CD4-positive, alpha-beta memory T cell (primary cell): Measurements from ENCODE around the gene OTOS. TPM values are rescaled to one million over a fixed set of nuclear protein-coding genes. Genes with fewer than 3 reads are reported as not detected.

Source experiments
- CTCF ChIA-PET: fragments of 350-600 bp; sonication (Branson Sonifier 250); formaldehyde crosslinking; loops from one replicate; lab custom pipeline; 2021; ENCODE audit warnings: inconsistent platforms; ENCODE audit not compliant: partially characterized antibody; lab: Charles Lee
- POLR2A ChIA-PET: fragments of 350-600 bp; sonication (Branson Sonifier 250); formaldehyde crosslinking; loops from one replicate; lab custom pipeline; 2021; ENCODE audit not compliant: partially characterized antibody; lab: Charles Lee
- DNase-seq, 5 donors: peaks; one replicate each; pipeline versions ENCODE4 v3.0.0 to v3.0.0-alpha.2; 2020 to 2022; ENCODE audit warnings: mixed read lengths in 1 of 5
- H3K27ac ChIP-seq: one replicate; pipeline ENCODE4 v1.7.0; 2013; ENCODE audit warnings: low read depth, low read length
- H3K27me3 ChIP-seq: 2 replicates; pipeline ENCODE4 v1.7.0; 2013; ENCODE audit warnings: mild to moderate bottlenecking, low read length, moderate library complexity; ENCODE audit not compliant: insufficient read depth
- H3K36me3 ChIP-seq: 2 replicates; pipeline ENCODE4 v1.7.0; 2013; ENCODE audit warnings: mild to moderate bottlenecking, low read length, moderate library complexity; ENCODE audit not compliant: insufficient read depth
- H3K4me1 ChIP-seq: 2 replicates; pipeline ENCODE4 v1.7.0; 2013; ENCODE audit warnings: mild to moderate bottlenecking, low read length, moderate library complexity; ENCODE audit not compliant: insufficient read depth
- H3K4me3 ChIP-seq, 2 donors: one replicate each; pipeline ENCODE4 v1.7.0; 2013; ENCODE audit warnings: low read length in 2 of 2, mild to moderate bottlenecking in 1 of 2
- H3K9me3 ChIP-seq, 2 donors: one replicate each; pipeline ENCODE4 v1.7.0; 2013; ENCODE audit warnings: low read length in 2 of 2, control low read depth in 1 of 2; ENCODE audit not compliant: control insufficient read depth in 1 of 2
- H3K27ac Mint-ChIP-seq, 7 donors: one replicate each; pipeline ENCODE4 v1.8.0; 2020 to 2021; ENCODE audit warnings: mixed read lengths in 7 of 7, mild to moderate bottlenecking in 6 of 7, inconsistent platforms in 3 of 7, moderate library complexity in 3 of 7
- H3K27me3 Mint-ChIP-seq, 2 donors: one replicate each; pipeline ENCODE4 v1.8.0; 2020 to 2021; ENCODE audit warnings: mixed read lengths in 2 of 2
- H3K36me3 Mint-ChIP-seq, 2 donors: one replicate each; pipeline ENCODE4 v1.8.0; 2020 to 2021; ENCODE audit warnings: mixed read lengths in 2 of 2, inconsistent platforms in 1 of 2, mild to moderate bottlenecking in 1 of 2
- H3K4me1 Mint-ChIP-seq, 4 donors: one replicate each; pipeline ENCODE4 v1.8.0; 2020 to 2021; ENCODE audit warnings: mixed read lengths in 4 of 4, mild to moderate bottlenecking in 1 of 4
- H3K4me3 Mint-ChIP-seq, 8 donors: one replicate each; pipeline ENCODE4 v1.8.0; 2020 to 2021; ENCODE audit warnings: mixed read lengths in 8 of 8, mild to moderate bottlenecking in 7 of 8, moderate library complexity in 6 of 8, inconsistent platforms in 3 of 8
- H3K9me3 Mint-ChIP-seq, 8 donors: one replicate each; pipeline ENCODE4 v1.8.0; 2020 to 2021; ENCODE audit warnings: mixed read lengths in 8 of 8, mild to moderate bottlenecking in 5 of 8, inconsistent platforms in 3 of 8, moderate library complexity in 1 of 8
- intact Hi-C: fragments of 100-400 bp; cut with micrococcal nuclease; formaldehyde crosslinking; loops from one replicate; pipeline ENCODE4 v1.15.1; 2023
- polyA plus RNA-seq, 2 donors: library from polyadenylated mRNA; unstranded; fragments of 300-500 nt; fragmentation: Illumina TruSeq; gene quantifications; one replicate each; pipeline ENCODE4 v1.2.3, GENCODE V29; 2021
- total RNA-seq, 2 experiments: library from RNA; stranded (reverse); gene quantifications; one replicate each; pipeline ENCODE4 v1.2.3, GENCODE V29; 2021

The OTOS gene
- total and polyA plus RNA-seq, 4 experiments from 2014 or later, result not detected

- Histone ChIP-seq H3K4me3 (no peak overlapping the region), H3K9me3 (no peaks in the 10 kb centered on the region), H3K27me3 (no peaks in the 10 kb centered on the region), H3K27ac (no peak overlapping the region), H3K36me3 (peaks cover 42% of the 10 kb centered on the region), H3K4me1 (peaks cover 15% of the 10 kb centered on the region)
- no peak for DNase-seq
- H3K4me3 Mint-ChIP-seq, result no peak overlapping the region
- peaks cover 55 to 81% of the 10 kb centered on the region in 2 donors for H3K36me3 Mint-ChIP-seq
- H3K9me3 Mint-ChIP-seq, result no peaks in the 10 kb centered on the region
- no peak overlapping the region for H3K27ac Mint-ChIP-seq
- H3K4me1 Mint-ChIP-seq, result peaks cover 9 to 25% (median 17%) of the 10 kb centered on the region in 4 donors
- intact Hi-C loops, result no loop called here
- CTCF ChIA-PET, result no interaction called here
- POLR2A ChIA-PET, result interaction anchor here (1.1 kb wide), 1 partner anchor 106 kb away, joined by 3 read pairs; the partner anchor contains the start of gene NDUFA10
- H3K27me3 Mint-ChIP-seq, result no peaks in the 10 kb centered on the region
Measured at GRCh38 chr2:240130393-240131195, 9.9 kb downstream of the OTOS start.

- no peaks in the 10 kb centered on the region for H3K9me3 ChIP-seq
- H3K9me3 Mint-ChIP-seq, result no peaks in the 10 kb centered on the region
- H3K4me3 Mint-ChIP-seq, result no peak overlapping the region
- peaks cover 42% of the 10 kb centered on the region for H3K36me3 ChIP-seq
- intact Hi-C loops, result no loop called here
- ChIA-PET CTCF (interaction anchor here (1.9 kb wide), 1 partner anchor 14 kb away, joined by 6 read pairs; no protein-coding TSS in a partner anchor), POLR2A (interaction anchor here (1.1 kb wide), 1 partner anchor 105 kb away, joined by 3 read pairs; the partner anchor contains the start of gene NDUFA10)
- no peak overlapping the region for H3K27ac ChIP-seq
- H3K27me3 Mint-ChIP-seq, result no peaks in the 10 kb centered on the region
- H3K4me1 ChIP-seq, result peaks cover 7% of the 10 kb centered on the region
- no peak overlapping the region for H3K27ac Mint-ChIP-seq
- H3K4me1 Mint-ChIP-seq, result peaks cover 2 to 18% (median 10%) of the 10 kb centered on the region in 4 donors
- no peak overlapping the region for H3K4me3 ChIP-seq
- no peaks in the 10 kb centered on the region for H3K27me3 ChIP-seq
- peaks cover 56 to 77% of the 10 kb centered on the region in 2 donors for H3K36me3 Mint-ChIP-seq
- DNase-seq, result no peak
Measured at GRCh38 chr2:240129731-240130392, 10.6 kb downstream of the OTOS start.

GRCh38 chr2:240129311-240129710 lies 11.1 kb downstream of the OTOS start:
- CTCF ChIA-PET, result interaction anchor here (1.9 kb wide), 1 partner anchor 14 kb away, joined by 6 read pairs; no protein-coding TSS in a partner anchor
- no peak overlapping the region for H3K27ac Mint-ChIP-seq
- no peaks in the 10 kb centered on the region for H3K9me3 Mint-ChIP-seq
- H3K27me3 Mint-ChIP-seq, result no peaks in the 10 kb centered on the region
- Histone ChIP-seq H3K4me3 (no peak overlapping the region), H3K4me1 (peaks cover 2% of the 10 kb centered on the region), H3K9me3 (no peaks in the 10 kb centered on the region), H3K36me3 (peaks cover 42% of the 10 kb centered on the region), H3K27ac (no peak overlapping the region), H3K27me3 (no peaks in the 10 kb centered on the region)
- H3K36me3 Mint-ChIP-seq, result peaks cover 56 to 74% of the 10 kb centered on the region in 2 donors
- POLR2A ChIA-PET, result interaction anchor here (1.1 kb wide), 1 partner anchor 105 kb away, joined by 3 read pairs; the partner anchor contains the start of gene NDUFA10
- no peak for DNase-seq
- H3K4me3 Mint-ChIP-seq, result no peak overlapping the region
- peaks cover 0 to 13% (median 5%) of the 10 kb centered on the region in 4 donors for H3K4me1 Mint-ChIP-seq
- intact Hi-C loops, result no loop called here

GRCh38 chr2:240128608-240129145 lies 11.8 kb downstream of the OTOS start:
- Histone ChIP-seq H3K4me1 (no peaks in the 10 kb centered on the region), H3K27ac (no peak overlapping the region), H3K27me3 (no peaks in the 10 kb centered on the region), H3K4me3 (no peak overlapping the region), H3K9me3 (no peaks in the 10 kb centered on the region), H3K36me3 (peaks cover 42% of the 10 kb centered on the region)
- ChIA-PET POLR2A (no interaction called here), CTCF (interaction anchor here (1.9 kb wide), 1 partner anchor 15 kb away, joined by 6 read pairs; no protein-coding TSS in a partner anchor)
- no peaks in the 10 kb centered on the region for H3K27me3 Mint-ChIP-seq
- no peaks in the 10 kb centered on the region for H3K9me3 Mint-ChIP-seq
- peaks cover 56 to 71% of the 10 kb centered on the region in 2 donors for H3K36me3 Mint-ChIP-seq
- peaks cover 0 to 7% (median 3%) of the 10 kb centered on the region in 4 donors for H3K4me1 Mint-ChIP-seq
- DNase-seq, result no peak
- intact Hi-C loops, result no loop called here
- H3K27ac Mint-ChIP-seq, result no peak overlapping the region
- H3K4me3 Mint-ChIP-seq, result no peak overlapping the region

GRCh38 chr2:240127911-240128607 lies 12.4 kb downstream of the OTOS start:
- ChIA-PET POLR2A (no interaction called here), CTCF (interaction anchor here (1.9 kb wide), 1 partner anchor 16 kb away, joined by 6 read pairs; no protein-coding TSS in a partner anchor)
- Histone ChIP-seq H3K36me3 (peaks cover 38% of the 10 kb centered on the region), H3K27ac (no peak overlapping the region), H3K27me3 (no peaks in the 10 kb centered on the region), H3K4me3 (no peak overlapping the region), H3K9me3 (no peaks in the 10 kb centered on the region), H3K4me1 (no peaks in the 10 kb centered on the region)
- no peak for DNase-seq
- H3K27ac Mint-ChIP-seq, result no peak overlapping the region
- intact Hi-C loops, result no loop called here
- H3K4me1 Mint-ChIP-seq, result peaks cover 0 to 4% (median under 1%) of the 10 kb centered on the region in 4 donors
- H3K36me3 Mint-ChIP-seq, result peaks cover 52 to 65% of the 10 kb centered on the region in 2 donors
- H3K27me3 Mint-ChIP-seq, result no peaks in the 10 kb centered on the region
- H3K9me3 Mint-ChIP-seq, result no peaks in the 10 kb centered on the region
- no peak overlapping the region for H3K4me3 Mint-ChIP-seq

GRCh38 chr2:240127191-240127750 lies 13.2 kb downstream of the OTOS start:
- Mint-ChIP-seq H3K4me3 (no peak overlapping the region), H3K9me3 (no peaks in the 10 kb centered on the region), H3K4me1 (peaks cover 0 to 4% (median 0%) of the 10 kb centered on the region in 4 donors), H3K36me3 (peaks cover 52 to 58% of the 10 kb centered on the region in 2 donors), H3K27ac (no peak overlapping the region), H3K27me3 (no peaks in the 10 kb centered on the region)
- no peak overlapping the region for H3K4me3 ChIP-seq
- intact Hi-C loops, result no loop called here
- no peak overlapping the region for H3K27ac ChIP-seq
- H3K4me1 ChIP-seq, result no peaks in the 10 kb centered on the region
- no peak for DNase-seq
- H3K9me3 ChIP-seq, result no peaks in the 10 kb centered on the region
- POLR2A ChIA-PET, result no interaction called here
- no peaks in the 10 kb centered on the region for H3K27me3 ChIP-seq
- peaks cover 30% of the 10 kb centered on the region for H3K36me3 ChIP-seq
- CTCF ChIA-PET, result no interaction called here
